Measurements from ENCODE around the gene YEATS4.

YEATS4 gene

GRCh38 chr12:69343357-69343756 lies 16.2 kb upstream of the YEATS4 start:
- DNase-seq: no peak

GRCh38 chr12:69343885-69344612 lies 15.5 kb upstream of the YEATS4 start:
- DNase-seq: no peak

GRCh38 chr12:69345077-69345476 lies 14.5 kb upstream of the YEATS4 start:
- no peak for DNase-seq

GRCh38 chr12:69345742-69346141 lies 13.8 kb upstream of the YEATS4 start:
- DNase-seq: no peak

GRCh38 chr12:69348162-69348938 lies 11.2 kb upstream of the YEATS4 start, which contains the start of gene LYZ:
LYZ (plus strand) TSS chr12:69348381; CDS start chr12:69348409, 28 bp downstream.
- DNase-seq: no peak

GRCh38 chr12:69350002-69350626 lies 9.4 kb upstream of the YEATS4 start:
- DNase-seq: no peak

GRCh38 chr12:69350777-69351176 lies 8.8 kb upstream of the YEATS4 start:
- no peak for DNase-seq

GRCh38 chr12:69351462-69352236 lies 7.9 kb upstream of the YEATS4 start:
- DNase-seq: no peak

- no peak for DNase-seq
Measured at GRCh38 chr12:69352904-69353303, 6.6 kb upstream of the YEATS4 start.

- DNase-seq: no peak
Measured at GRCh38 chr12:69354172-69354555, 5.4 kb upstream of the YEATS4 start.

- DNase-seq: no peak
Measured at GRCh38 chr12:69354556-69355187, 4.9 kb upstream of the YEATS4 start.

- no peak for DNase-seq
Measured at GRCh38 chr12:69355363-69356028, 4.0 kb upstream of the YEATS4 start.

GRCh38 chr12:69360348-69360672 lies 767 bp downstream of the YEATS4 start:
- DNase-seq: no peak

GRCh38 chr12:69366796-69367195 lies 7.3 kb downstream of the YEATS4 start:
- DNase-seq: no peak

GRCh38 chr12:69368171-69368570 lies 8.6 kb downstream of the YEATS4 start:
- no peak for DNase-seq

- no peak for DNase-seq
Measured at GRCh38 chr12:69383074-69383473, 23.5 kb downstream of the YEATS4 start.

- DNase-seq: no peak
Measured at GRCh38 chr12:69385038-69385437, 25.5 kb downstream of the YEATS4 start.

- DNase-seq: no peak
Measured at GRCh38 chr12:69386921-69387320, 27.4 kb downstream of the YEATS4 start.

- no peak for DNase-seq
Measured at GRCh38 chr12:69388371-69388770, 28.8 kb downstream of the YEATS4 start.

- DNase-seq: no peak
Measured at GRCh38 chr12:69389831-69390230, 30.3 kb downstream of the YEATS4 start.

- DNase-seq: no peak
Measured at GRCh38 chr12:69392179-69392928, 32.8 kb downstream of the YEATS4 start.

Data from islet precursor cell (in vitro differentiated cells).